PC-9 (cell line): Measurements from ENCODE around the gene MYO7B.

Experiments used
- EZH2 ChIP-seq: fragments of 200-600 bp; sonication (generic); IDR thresholded peaks from 2 replicates; pipeline ENCODE4 v1.8.0; 2017; ENCODE audit warnings: antibody characterized with exemption, low read depth
- TF ChIP-seq, protein P1 (sequence below): fragments of 200-600 bp; sonication (generic); conservative IDR thresholded peaks from 2 replicates; pipeline ENCODE4 v1.6.1; 2017; ENCODE audit warnings: mixed run types, antibody characterized with exemption, mild to moderate bottlenecking, moderate library complexity

DNA sequence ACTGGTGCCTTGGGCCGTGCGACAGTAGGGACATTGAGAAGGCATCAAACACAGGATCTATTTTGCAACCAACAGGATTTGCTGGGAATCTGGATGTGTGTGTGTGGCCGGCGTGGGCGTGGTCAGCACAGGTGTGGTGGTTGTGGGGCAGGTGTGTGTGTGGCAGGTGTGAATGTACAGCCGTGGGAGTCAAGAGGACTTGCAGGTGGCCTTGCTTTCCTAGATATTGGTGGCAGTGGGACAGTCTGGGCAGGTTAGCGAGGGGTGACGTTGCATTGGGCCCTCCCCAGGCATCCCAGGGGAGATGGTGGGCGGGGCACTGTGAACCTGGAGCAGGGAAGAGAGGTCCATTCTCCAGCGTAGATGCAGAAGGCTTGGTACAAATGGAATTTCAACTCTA is 143.0 kb downstream of the MYO7B start:
- TF ChIP-seq, protein P1, sequence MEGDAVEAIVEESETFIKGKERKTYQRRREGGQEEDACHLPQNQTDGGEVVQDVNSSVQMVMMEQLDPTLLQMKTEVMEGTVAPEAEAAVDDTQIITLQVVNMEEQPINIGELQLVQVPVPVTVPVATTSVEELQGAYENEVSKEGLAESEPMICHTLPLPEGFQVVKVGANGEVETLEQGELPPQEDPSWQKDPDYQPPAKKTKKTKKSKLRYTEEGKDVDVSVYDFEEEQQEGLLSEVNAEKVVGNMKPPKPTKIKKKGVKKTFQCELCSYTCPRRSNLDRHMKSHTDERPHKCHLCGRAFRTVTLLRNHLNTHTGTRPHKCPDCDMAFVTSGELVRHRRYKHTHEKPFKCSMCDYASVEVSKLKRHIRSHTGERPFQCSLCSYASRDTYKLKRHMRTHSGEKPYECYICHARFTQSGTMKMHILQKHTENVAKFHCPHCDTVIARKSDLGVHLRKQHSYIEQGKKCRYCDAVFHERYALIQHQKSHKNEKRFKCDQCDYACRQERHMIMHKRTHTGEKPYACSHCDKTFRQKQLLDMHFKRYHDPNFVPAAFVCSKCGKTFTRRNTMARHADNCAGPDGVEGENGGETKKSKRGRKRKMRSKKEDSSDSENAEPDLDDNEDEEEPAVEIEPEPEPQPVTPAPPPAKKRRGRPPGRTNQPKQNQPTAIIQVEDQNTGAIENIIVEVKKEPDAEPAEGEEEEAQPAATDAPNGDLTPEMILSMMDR, result no peak
- TF ChIP-seq EZH2, result no peak
